ENCODE results near the gene PFDN6. TPM values are rescaled to one million over a fixed set of nuclear protein-coding genes. Genes with fewer than 3 reads are reported as not detected.

The PFDN6 gene
- total and polyA plus RNA-seq, 2 of the 13 experiments (the other 11 are each of a cell fraction or from before 2014, with no cell fraction given) = 75.5 to 87.0 TPM

DNA sequence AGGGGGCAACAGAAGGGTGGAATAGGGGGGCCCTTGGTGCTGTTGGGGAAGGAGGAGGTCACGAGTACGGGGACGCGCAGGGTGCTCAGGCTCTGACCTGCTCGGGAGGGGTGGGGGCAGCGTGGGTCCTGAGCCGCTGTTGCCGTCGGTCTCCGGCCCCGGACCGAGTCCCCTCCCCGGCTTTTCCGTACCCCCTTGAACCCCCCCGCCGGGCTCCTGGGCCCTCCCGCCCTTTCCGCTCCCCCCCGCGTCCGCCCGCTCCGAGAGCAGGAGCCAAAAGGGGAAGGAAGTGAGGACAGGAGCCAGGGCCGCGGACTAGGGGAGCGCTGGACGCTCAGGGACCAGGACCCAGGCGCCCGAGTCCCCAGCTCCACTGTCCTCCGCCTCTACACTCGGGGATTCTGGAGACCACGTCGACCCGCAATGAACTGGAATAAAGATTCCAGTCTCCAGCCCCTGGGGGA, 9.4 kb downstream of the PFDN6 start, which contains the start of gene RGL2 (continued):
- TF ChIP-seq, protein P1, sequence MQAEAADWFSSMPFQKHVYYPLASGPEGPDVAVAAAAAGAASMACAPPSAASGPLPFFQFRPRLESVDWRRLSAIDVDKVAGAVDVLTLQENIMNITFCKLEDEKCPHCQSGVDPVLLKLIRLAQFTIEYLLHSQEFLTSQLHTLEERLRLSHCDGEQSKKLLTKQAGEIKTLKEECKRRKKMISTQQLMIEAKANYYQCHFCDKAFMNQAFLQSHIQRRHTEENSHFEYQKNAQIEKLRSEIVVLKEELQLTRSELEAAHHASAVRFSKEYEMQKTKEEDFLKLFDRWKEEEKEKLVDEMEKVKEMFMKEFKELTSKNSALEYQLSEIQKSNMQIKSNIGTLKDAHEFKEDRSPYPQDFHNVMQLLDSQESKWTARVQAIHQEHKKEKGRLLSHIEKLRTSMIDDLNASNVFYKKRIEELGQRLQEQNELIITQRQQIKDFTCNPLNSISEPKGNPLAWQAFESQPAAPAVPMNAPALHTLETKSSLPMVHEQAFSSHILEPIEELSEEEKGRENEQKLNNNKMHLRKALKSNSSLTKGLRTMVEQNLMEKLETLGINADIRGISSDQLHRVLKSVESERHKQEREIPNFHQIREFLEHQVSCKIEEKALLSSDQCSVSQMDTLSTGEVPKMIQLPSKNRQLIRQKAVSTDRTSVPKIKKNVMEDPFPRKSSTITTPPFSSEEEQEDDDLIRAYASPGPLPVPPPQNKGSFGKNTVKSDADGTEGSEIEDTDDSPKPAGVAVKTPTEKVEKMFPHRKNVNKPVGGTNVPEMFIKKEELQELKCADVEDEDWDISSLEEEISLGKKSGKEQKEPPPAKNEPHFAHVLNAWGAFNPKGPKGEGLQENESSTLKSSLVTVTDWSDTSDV (CRISPR knock-in tag; IDR thresholded peaks at IDR 0.05) = 0 out of 2 replicates have a peak, but pooled peaks have one; percentile 45
- TF ChIP-seq ZNF234 (CRISPR knock-in tag; conservative IDR thresholded peaks at IDR 0.05) (no peak), ZFX (CRISPR knock-in tag; IDR thresholded peaks at IDR 0.05; ENCODE audit: low read depth) (no peak), GABPA (IDR thresholded peaks at IDR 0.05; ENCODE audit: low read depth, low read length) (peak; percentile 39; the same call in 1 of the 2 replicates), GABPA (CRISPR knock-in tag; IDR thresholded peaks at IDR 0.05; ENCODE audit: low read depth) (no peak), ZSCAN20 (CRISPR knock-in tag; IDR thresholded peaks at IDR 0.05; ENCODE audit: borderline replicate concordance) (no peak), ZNF670 (CRISPR knock-in tag; IDR thresholded peaks at IDR 0.05; ENCODE audit: borderline replicate concordance) (no peak), ZNF550 (CRISPR knock-in tag; IDR thresholded peaks at IDR 0.05; ENCODE audit: borderline replicate concordance) (0 out of 2 replicates have a peak, but pooled peaks have one; percentile 29), NFATC3 (CRISPR knock-in tag; IDR thresholded peaks at IDR 0.05) (no peak), ZMAT3 (CRISPR knock-in tag; conservative IDR thresholded peaks at IDR 0.05) (no peak), REL (CRISPR knock-in tag; conservative IDR thresholded peaks at IDR 0.05) (no peak), ZNF781 (CRISPR knock-in tag; IDR thresholded peaks at IDR 0.05; ENCODE audit: borderline replicate concordance, not compliant biosample characterization) (no peak)
- TF ChIP-seq, protein P2, sequence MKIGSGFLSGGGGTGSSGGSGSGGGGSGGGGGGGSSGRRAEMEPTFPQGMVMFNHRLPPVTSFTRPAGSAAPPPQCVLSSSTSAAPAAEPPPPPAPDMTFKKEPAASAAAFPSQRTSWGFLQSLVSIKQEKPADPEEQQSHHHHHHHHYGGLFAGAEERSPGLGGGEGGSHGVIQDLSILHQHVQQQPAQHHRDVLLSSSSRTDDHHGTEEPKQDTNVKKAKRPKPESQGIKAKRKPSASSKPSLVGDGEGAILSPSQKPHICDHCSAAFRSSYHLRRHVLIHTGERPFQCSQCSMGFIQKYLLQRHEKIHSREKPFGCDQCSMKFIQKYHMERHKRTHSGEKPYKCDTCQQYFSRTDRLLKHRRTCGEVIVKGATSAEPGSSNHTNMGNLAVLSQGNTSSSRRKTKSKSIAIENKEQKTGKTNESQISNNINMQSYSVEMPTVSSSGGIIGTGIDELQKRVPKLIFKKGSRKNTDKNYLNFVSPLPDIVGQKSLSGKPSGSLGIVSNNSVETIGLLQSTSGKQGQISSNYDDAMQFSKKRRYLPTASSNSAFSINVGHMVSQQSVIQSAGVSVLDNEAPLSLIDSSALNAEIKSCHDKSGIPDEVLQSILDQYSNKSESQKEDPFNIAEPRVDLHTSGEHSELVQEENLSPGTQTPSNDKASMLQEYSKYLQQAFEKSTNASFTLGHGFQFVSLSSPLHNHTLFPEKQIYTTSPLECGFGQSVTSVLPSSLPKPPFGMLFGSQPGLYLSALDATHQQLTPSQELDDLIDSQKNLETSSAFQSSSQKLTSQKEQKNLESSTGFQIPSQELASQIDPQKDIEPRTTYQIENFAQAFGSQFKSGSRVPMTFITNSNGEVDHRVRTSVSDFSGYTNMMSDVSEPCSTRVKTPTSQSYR (CRISPR knock-in tag; IDR thresholded peaks at IDR 0.05; ENCODE audit: borderline replicate concordance) = peak; percentile 53; the same call in 1 of the 2 replicates
- TF ChIP-seq, protein P3, sequence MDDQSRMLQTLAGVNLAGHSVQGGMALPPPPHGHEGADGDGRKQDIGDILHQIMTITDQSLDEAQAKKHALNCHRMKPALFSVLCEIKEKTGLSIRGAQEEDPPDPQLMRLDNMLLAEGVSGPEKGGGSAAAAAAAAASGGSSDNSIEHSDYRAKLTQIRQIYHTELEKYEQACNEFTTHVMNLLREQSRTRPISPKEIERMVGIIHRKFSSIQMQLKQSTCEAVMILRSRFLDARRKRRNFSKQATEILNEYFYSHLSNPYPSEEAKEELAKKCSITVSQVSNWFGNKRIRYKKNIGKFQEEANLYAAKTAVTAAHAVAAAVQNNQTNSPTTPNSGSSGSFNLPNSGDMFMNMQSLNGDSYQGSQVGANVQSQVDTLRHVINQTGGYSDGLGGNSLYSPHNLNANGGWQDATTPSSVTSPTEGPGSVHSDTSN (CRISPR knock-in tag; IDR thresholded peaks at IDR 0.05; ENCODE audit: borderline replicate concordance) = peak; percentile 19; the same call in 1 of the 2 replicates
- TF ChIP-seq, protein P4, sequence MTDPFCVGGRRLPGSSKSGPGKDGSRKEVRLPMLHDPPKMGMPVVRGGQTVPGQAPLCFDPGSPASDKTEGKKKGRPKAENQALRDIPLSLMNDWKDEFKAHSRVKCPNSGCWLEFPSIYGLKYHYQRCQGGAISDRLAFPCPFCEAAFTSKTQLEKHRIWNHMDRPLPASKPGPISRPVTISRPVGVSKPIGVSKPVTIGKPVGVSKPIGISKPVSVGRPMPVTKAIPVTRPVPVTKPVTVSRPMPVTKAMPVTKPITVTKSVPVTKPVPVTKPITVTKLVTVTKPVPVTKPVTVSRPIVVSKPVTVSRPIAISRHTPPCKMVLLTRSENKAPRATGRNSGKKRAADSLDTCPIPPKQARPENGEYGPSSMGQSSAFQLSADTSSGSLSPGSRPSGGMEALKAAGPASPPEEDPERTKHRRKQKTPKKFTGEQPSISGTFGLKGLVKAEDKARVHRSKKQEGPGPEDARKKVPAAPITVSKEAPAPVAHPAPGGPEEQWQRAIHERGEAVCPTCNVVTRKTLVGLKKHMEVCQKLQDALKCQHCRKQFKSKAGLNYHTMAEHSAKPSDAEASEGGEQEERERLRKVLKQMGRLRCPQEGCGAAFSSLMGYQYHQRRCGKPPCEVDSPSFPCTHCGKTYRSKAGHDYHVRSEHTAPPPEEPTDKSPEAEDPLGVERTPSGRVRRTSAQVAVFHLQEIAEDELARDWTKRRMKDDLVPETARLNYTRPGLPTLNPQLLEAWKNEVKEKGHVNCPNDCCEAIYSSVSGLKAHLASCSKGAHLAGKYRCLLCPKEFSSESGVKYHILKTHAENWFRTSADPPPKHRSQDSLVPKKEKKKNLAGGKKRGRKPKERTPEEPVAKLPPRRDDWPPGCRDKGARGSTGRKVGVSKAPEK (CRISPR knock-in tag; IDR thresholded peaks at IDR 0.05; ENCODE audit: borderline replicate concordance) = no peak
- TF ChIP-seq, protein P5, sequence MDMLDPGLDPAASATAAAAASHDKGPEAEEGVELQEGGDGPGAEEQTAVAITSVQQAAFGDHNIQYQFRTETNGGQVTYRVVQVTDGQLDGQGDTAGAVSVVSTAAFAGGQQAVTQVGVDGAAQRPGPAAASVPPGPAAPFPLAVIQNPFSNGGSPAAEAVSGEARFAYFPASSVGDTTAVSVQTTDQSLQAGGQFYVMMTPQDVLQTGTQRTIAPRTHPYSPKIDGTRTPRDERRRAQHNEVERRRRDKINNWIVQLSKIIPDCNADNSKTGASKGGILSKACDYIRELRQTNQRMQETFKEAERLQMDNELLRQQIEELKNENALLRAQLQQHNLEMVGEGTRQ (IDR thresholded peaks at IDR 0.05; ENCODE audit: low read depth, low read length) = no peak
- TF ChIP-seq, protein P5 (CRISPR knock-in tag; IDR thresholded peaks at IDR 0.05; ENCODE audit: borderline replicate concordance) = no peak
